IPS DF 6.9 (cell line): ENCODE data around the gene SLC8A1.

Experiments
- DNase-seq: peaks from one replicate; pipeline ENCODE4 v3.0.0-alpha.2; 2013; ENCODE audit warnings: low read depth, low spot score
- H3K27ac ChIP-seq: one replicate; pipeline ENCODE4 v1.5.1; 2013; ENCODE audit warnings: low read length, control low read depth
- H3K27me3 ChIP-seq: 2 replicates; pipeline ENCODE4 v1.6.1; 2013; ENCODE audit warnings: mild to moderate bottlenecking, low read length; ENCODE audit not compliant: control insufficient read depth, insufficient read depth
- H3K36me3 ChIP-seq: 2 replicates; pipeline ENCODE4 v1.6.1; 2013; ENCODE audit warnings: low read length; ENCODE audit not compliant: control insufficient read depth, insufficient read depth
- H3K4me1 ChIP-seq: 2 replicates; pipeline ENCODE4 v1.6.1; 2013; ENCODE audit warnings: low read length; ENCODE audit not compliant: control insufficient read depth, insufficient read depth
- H3K4me3 ChIP-seq: 2 replicates; pipeline ENCODE4 v1.5.1; 2013; ENCODE audit warnings: mild to moderate bottlenecking, low read length
- H3K9me3 ChIP-seq: 2 replicates; pipeline ENCODE4 v1.6.1; 2013; ENCODE audit warnings: low read length, inconsistent platforms; ENCODE audit not compliant: control insufficient read depth, insufficient read depth
- WGBS: extraction: QIAGEN DNeasy Blood & Tissue Kit; methylation state at CpG from one replicate; pipeline ENCODE4 v1.1.7; 2013; ENCODE audit warnings: mixed read lengths, missing lambda C conversion rate; ENCODE audit not compliant: insufficient read length, insufficient coverage; 5-methylcytosine and 5-hydroxymethylcytosine counted together

SLC8A1 gene

DNA sequence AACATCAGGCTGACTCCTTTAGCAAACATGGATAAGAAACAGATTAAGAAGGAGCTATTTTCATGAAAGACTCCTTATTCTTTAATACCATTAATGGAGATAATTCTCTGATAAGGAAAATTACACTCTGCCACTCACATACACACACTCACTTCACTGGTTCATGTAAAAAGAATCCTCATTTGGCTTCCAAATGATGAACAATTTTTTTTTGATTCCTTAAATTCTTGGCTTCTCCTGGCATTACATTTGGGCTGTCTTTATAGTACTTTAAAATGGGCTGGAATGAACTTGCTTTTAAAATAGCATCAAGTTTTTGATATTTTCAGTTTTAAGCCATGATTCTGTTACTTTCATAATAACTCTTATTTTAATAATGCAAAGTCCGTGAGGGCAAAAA lies 328.6 kb downstream of the SLC8A1 start:
- H3K4me3 ChIP-seq, result no peak overlapping the region
- WGBS, result no CpG with 5 or more reads among the region's 1 CpG
- no peaks in the 10 kb centered on the region for H3K36me3 ChIP-seq
- peaks cover 3% of the 10 kb centered on the region; the same call in 1 of the 2 replicates for H3K4me1 ChIP-seq
- no peak for DNase-seq
- no peak overlapping the region for H3K27ac ChIP-seq
- no peaks in the 10 kb centered on the region for H3K27me3 ChIP-seq
- H3K9me3 ChIP-seq, result no peaks in the 10 kb centered on the region

DNA sequence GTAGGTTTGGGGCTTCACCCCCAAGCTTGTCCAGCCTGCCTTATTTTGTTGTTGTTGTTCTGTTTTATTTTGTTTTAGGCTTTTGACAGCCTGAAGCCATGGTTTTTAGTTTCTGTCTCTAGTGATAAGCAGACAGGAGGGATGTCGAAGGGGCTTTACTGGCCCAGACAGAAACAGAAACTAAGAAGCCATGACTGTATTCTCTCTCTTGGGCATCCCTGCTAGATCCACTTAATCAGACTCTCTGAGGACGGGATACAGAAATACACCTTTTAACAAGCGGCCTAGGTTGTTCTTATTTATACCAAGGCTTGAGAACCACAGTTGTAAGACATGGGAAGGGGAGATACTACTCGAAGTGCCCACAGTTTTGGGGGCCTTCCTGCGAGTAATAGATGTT lies 330.9 kb downstream of the SLC8A1 start:
- H3K4me1 ChIP-seq, result peaks cover 2% of the 10 kb centered on the region; the same call in 1 of the 2 replicates
- no peaks in the 10 kb centered on the region for H3K27me3 ChIP-seq
- no peak for DNase-seq
- no CpG with 5 or more reads among the region's 5 CpGs for WGBS
- no peaks in the 10 kb centered on the region for H3K36me3 ChIP-seq
- H3K27ac ChIP-seq, result no peak overlapping the region
- no peak overlapping the region for H3K4me3 ChIP-seq
- no peaks in the 10 kb centered on the region for H3K9me3 ChIP-seq

DNA sequence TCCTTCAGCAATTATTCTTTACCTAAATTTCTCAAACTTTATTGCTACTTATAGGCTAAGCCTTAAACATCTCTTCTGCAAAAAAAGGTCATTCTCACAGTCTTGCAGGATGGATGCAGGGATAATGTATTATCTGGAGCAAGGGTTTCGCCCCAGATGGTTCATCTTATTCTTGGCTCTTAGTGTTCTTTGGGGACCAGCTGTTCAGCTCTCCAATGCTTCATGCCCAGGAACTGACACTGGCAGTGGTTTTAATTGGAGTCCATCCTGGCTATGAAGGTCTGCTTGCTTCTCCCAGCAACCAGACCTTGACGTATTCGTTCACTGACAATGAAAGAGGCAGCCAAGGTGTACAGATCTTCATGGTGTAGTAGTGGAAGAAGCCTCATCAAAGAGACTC lies 331.9 kb downstream of the SLC8A1 start:
- DNase-seq, result no peak

DNA sequence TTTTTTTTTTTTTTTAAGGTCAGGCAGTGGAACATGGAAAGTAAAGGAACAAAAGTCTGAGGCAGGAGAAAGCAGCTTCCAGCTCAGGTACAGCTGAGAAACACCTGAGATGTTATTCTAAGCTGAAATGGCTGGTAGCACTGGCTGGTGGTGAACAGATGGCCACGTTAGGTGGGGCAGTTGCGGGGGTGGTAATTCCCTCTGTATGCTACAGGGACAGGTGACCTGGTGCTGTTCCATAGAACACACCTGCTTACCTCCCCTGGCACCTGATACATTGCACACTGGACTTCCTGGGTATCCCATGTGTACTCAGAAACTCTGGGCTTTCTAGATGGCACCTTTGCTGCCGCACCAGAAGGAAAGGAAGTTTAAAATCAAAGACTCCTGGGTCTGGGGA lies 333.3 kb downstream of the SLC8A1 start:
- no peak for DNase-seq
- no peak overlapping the region for H3K27ac ChIP-seq
- no peaks in the 10 kb centered on the region for H3K36me3 ChIP-seq
- WGBS, result no CpG with 5 or more reads among the region's 3 CpGs
- H3K27me3 ChIP-seq, result no peaks in the 10 kb centered on the region; the same call in 1 of the 2 replicates
- no peaks in the 10 kb centered on the region for H3K9me3 ChIP-seq
- H3K4me1 ChIP-seq, result peaks cover 2% of the 10 kb centered on the region; the same call in 1 of the 2 replicates
- no peak overlapping the region for H3K4me3 ChIP-seq

More for the DNA sequence above, 331.9 kb downstream of the SLC8A1 start:
- H3K36me3 ChIP-seq, result no peaks in the 10 kb centered on the region
- no CpG with 5 or more reads among the region's 3 CpGs for WGBS
- no peaks in the 10 kb centered on the region for H3K9me3 ChIP-seq
- peaks cover 2% of the 10 kb centered on the region; the same call in 1 of the 2 replicates for H3K4me1 ChIP-seq
- no peaks in the 10 kb centered on the region; the same call in 1 of the 2 replicates for H3K27me3 ChIP-seq
- no peak overlapping the region for H3K4me3 ChIP-seq
- H3K27ac ChIP-seq, result no peak overlapping the region

DNA sequence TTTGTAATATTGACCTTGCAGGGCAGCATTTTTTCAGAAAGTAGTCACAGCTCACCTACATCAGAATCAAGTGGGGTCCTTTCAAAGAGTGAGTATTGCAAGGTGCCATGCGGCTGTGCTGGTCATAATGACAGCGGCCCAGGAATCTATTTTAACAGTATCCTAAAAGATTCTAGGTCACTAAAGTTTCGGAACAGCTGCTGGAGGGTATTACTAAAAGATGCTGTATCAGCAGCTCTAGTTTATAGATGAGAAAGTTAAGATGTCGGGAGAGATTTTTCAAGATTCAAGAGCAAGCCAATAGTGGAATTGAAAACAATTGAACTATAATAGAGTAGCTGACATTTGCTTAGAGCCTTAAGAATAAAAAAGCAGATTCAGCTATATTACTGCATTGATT lies 336.0 kb downstream of the SLC8A1 start:
- Histone ChIP-seq H3K27me3 (no peaks in the 10 kb centered on the region; the same call in 1 of the 2 replicates), H3K4me1 (peaks cover 2% of the 10 kb centered on the region; the same call in 1 of the 2 replicates), H3K9me3 (no peaks in the 10 kb centered on the region), H3K36me3 (no peaks in the 10 kb centered on the region), H3K27ac (no peak overlapping the region), H3K4me3 (no peak overlapping the region)
- no CpG with 5 or more reads among the region's 4 CpGs for WGBS
- no peak for DNase-seq

DNA sequence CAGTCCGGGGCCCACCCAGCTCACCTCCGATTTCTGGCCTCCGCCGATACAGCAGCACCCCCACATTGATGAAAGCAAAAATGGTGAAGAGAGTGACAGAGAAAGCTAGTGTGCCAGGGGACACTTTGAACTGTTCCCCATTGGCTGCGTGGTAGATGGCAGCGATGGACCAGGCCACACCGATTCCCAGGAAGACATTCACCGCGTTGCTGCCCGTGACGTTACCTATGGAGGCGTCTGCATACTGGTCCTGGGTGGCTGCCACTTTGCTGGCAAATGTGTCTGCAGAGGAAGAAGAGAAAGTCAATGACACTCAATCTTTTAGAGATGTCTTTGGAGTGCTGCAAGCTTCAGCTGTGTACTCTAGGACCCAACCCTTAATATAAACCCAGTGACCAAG lies 336.5 kb downstream of the SLC8A1 start:
- Histone ChIP-seq H3K4me1 (peaks cover 2% of the 10 kb centered on the region; the same call in 1 of the 2 replicates), H3K9me3 (no peaks in the 10 kb centered on the region), H3K27me3 (no peaks in the 10 kb centered on the region; the same call in 1 of the 2 replicates), H3K27ac (no peak overlapping the region), H3K4me3 (no peak overlapping the region), H3K36me3 (no peaks in the 10 kb centered on the region)
- no CpG with 5 or more reads among the region's 12 CpGs for WGBS
- no peak for DNase-seq

DNA sequence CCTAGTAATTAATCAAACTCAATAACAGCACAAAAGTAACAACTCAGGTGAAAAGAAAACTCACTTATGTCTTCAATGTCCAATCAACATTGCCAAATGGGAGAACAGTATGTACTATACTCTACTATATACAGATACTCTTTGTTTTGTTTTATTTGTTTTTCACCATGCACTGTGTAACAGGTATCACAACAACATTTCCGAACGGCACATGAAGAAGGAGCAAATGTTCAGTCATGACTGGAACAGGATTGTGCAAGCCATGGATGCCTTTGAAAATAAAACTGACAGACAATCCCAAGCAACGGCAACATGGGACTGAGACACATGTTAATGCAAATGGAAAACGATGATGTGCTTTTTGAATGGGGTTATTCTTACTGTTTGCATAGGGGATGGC lies 337.9 kb downstream of the SLC8A1 start:
- no peak for DNase-seq
- no peaks in the 10 kb centered on the region; the same call in 1 of the 2 replicates for H3K27me3 ChIP-seq
- no peak overlapping the region for H3K4me3 ChIP-seq
- no CpG with 5 or more reads among the region's 4 CpGs for WGBS
- no peaks in the 10 kb centered on the region for H3K36me3 ChIP-seq
- no peak overlapping the region for H3K27ac ChIP-seq
- H3K4me1 ChIP-seq, result peaks cover 2% of the 10 kb centered on the region; the same call in 1 of the 2 replicates
- no peaks in the 10 kb centered on the region for H3K9me3 ChIP-seq

DNA sequence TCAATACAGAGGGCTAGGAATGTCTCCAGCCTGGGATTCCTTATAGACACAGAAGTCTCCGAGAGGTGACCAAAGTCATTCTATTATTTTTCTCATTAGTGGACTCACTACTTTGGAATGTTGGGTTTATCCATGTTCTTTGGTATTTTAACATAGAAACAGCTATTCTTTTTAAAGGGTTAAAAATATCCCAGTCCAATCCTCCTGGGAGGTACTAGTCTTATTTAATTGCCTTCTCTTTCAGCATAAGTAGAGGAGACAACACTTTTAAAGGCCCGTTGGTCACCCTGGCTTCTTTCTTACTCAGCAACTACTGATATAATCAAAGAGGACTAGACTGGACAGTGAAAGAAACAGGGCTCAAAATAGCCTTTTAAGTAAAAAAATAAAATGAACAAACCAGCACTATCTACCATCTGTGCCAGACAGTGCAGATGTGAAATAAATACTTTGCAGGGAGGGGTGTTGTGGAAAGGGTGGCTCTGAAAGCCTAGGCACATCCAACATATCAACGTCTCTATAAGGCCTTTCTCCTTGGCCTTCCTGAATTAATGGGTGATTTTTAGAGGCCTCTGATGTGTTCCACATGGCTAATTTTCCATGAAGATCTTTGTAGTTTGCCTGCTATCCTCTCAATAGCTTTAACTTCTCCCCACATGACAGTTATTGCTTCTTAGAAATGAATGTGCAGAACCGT lies 338.5 kb downstream of the SLC8A1 start:
- Histone ChIP-seq H3K27ac (no peak overlapping the region), H3K36me3 (no peaks in the 10 kb centered on the region), H3K27me3 (no peaks in the 10 kb centered on the region; the same call in 1 of the 2 replicates), H3K9me3 (no peaks in the 10 kb centered on the region), H3K4me3 (no peak overlapping the region), H3K4me1 (no peaks in the 10 kb centered on the region)
- WGBS, result no CpG with 5 or more reads among the region's 4 CpGs
- no peak for DNase-seq

DNA sequence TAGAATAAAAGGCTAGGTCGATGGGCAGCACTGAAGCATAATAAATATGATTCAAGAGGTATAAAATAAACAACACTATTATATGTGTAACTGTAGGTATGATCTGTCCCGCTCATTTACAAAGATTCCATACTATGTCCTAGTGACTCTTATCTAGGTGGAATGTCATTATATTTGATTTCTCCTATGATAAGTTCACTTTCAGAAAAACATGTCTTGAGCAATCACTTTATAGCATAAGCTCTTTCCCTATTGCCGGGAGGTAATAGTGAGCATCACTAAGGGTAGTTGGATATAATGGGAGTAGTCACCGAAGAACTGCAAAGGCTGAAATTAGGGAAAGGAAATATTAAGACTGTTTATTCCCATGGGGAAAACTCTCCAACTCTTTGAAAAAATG lies 342.5 kb downstream of the SLC8A1 start:
- Histone ChIP-seq H3K27me3 (no peaks in the 10 kb centered on the region), H3K9me3 (no peaks in the 10 kb centered on the region), H3K36me3 (no peaks in the 10 kb centered on the region), H3K4me3 (no peak overlapping the region), H3K27ac (no peak overlapping the region), H3K4me1 (no peaks in the 10 kb centered on the region)
- WGBS, result no CpG with 5 or more reads among the region's 4 CpGs
- no peak for DNase-seq

DNA sequence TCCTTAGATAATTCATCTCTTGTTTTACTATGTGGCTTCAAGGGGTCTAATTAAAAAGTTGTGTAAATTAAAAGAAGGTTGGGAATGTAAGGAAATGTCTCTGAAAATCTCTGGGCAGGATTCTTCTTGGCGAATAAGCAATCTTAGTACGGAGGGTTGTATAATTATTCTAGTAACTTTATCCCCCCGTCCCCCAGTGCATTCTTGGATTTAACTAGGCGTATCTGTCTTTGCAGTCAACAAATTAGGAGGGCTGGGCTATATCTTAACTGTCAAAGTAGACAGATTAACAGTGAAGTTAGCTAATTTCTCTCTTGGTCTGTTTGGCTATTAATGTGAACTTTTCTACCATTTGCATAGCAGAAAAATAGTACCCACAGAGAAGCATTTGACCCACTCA lies 343.0 kb downstream of the SLC8A1 start:
- no peaks in the 10 kb centered on the region for H3K4me1 ChIP-seq
- no peak overlapping the region for H3K4me3 ChIP-seq
- no peak for DNase-seq
- no peak overlapping the region for H3K27ac ChIP-seq
- H3K9me3 ChIP-seq, result no peaks in the 10 kb centered on the region
- H3K27me3 ChIP-seq, result no peaks in the 10 kb centered on the region
- H3K36me3 ChIP-seq, result no peaks in the 10 kb centered on the region
- WGBS, result no CpG with 5 or more reads among the region's 4 CpGs

DNA sequence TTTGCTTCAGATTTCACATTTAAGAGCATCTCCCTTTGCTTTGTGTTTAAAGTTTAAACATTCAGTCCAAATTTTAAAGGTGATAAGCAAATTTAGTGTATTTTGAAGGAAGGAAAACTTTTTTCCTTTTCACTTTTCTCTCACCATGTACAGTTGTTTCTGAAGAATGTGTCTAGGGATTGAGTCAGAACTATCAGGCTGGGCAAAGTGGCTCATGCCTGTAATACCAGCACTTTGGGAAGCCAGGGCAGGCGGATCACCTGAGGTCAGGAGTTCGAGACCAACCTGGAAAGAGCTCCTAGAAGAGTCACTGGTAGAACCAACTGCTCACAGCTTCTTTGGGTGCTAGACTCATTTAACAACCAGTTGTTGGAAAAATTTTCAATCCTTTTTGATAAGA lies 345.8 kb downstream of the SLC8A1 start:
- H3K4me1 ChIP-seq, result no peaks in the 10 kb centered on the region
- H3K27me3 ChIP-seq, result no peaks in the 10 kb centered on the region
- H3K27ac ChIP-seq, result no peak overlapping the region
- H3K4me3 ChIP-seq, result no peak overlapping the region
- no peaks in the 10 kb centered on the region for H3K36me3 ChIP-seq
- no CpG with 5 or more reads among the region's 2 CpGs for WGBS
- DNase-seq, result no peak
- H3K9me3 ChIP-seq, result no peaks in the 10 kb centered on the region
